ENCODE results near the gene OVOL3.
A peak's percentile ranks its signal among the peaks of the same experiment; 100 is the strongest.
"Not testable (repeated sequence)": the region's sequence is repeated elsewhere in the genome, so short reads cannot be mapped to it uniquely, and the experiment has no call there.

OVOL3 gene

GRCh38 chr19:36134867-36135266 is 23.9 kb downstream of the OVOL3 start:
- DNase-seq (ENCODE audit: low read depth): not testable (repeated sequence)

GRCh38 chr19:36136964-36137686 is 26.2 kb downstream of the OVOL3 start:
- no peak for DNase-seq (ENCODE audit: low read depth)

- DNase-seq (ENCODE audit: low read depth): no peak
Observed at GRCh38 chr19:36139120-36139472, 28.2 kb downstream of the OVOL3 start.

- DNase-seq (ENCODE audit: low read depth): peak; percentile 87
Observed at GRCh38 chr19:36139473-36140303, 28.7 kb downstream of the OVOL3 start, which contains the start of gene CAPNS1. CAPNS1 (plus strand) TSS chr19:36140066; CDS start chr19:36141012, 946 bp downstream.

GRCh38 chr19:36140304-36141038 is 29.5 kb downstream of the OVOL3 start:
- DNase-seq (ENCODE audit: low read depth): peak; percentile 8

- peak; percentile 83 for DNase-seq (ENCODE audit: low read depth)
Observed at GRCh38 chr19:36141039-36141927, 30.3 kb downstream of the OVOL3 start.

GRCh38 chr19:36142046-36142445 is 31.1 kb downstream of the OVOL3 start:
- DNase-seq (ENCODE audit: low read depth): no peak

- DNase-seq (ENCODE audit: low read depth): no peak
Observed at GRCh38 chr19:36142496-36142895, 31.6 kb downstream of the OVOL3 start.

- DNase-seq (ENCODE audit: low read depth): no peak
Observed at GRCh38 chr19:36144624-36145023, 33.7 kb downstream of the OVOL3 start.

- no peak for DNase-seq (ENCODE audit: low read depth)
Observed at GRCh38 chr19:36149673-36150406, 38.9 kb downstream of the OVOL3 start.

GRCh38 chr19:36150586-36150985 is 39.6 kb downstream of the OVOL3 start:
- no peak for DNase-seq (ENCODE audit: low read depth)

- DNase-seq (ENCODE audit: low read depth): no peak
Observed at GRCh38 chr19:36151144-36152018, 40.4 kb downstream of the OVOL3 start.

- DNase-seq (ENCODE audit: low read depth): no peak
Observed at GRCh38 chr19:36152019-36152351, 41.0 kb downstream of the OVOL3 start.

- DNase-seq (ENCODE audit: low read depth): no peak
Observed at GRCh38 chr19:36152352-36153091, 41.6 kb downstream of the OVOL3 start, which contains the start of gene COX7A1. COX7A1 (minus strand) TSS chr19:36152447; CDS start chr19:36152407, 40 bp downstream.

- DNase-seq (ENCODE audit: low read depth): no peak
Observed at GRCh38 chr19:36153126-36153525, 42.2 kb downstream of the OVOL3 start.

- DNase-seq (ENCODE audit: low read depth): no peak
Observed at GRCh38 chr19:36160821-36161596, 50.1 kb downstream of the OVOL3 start.

All from activated gamma-delta T cell treated with anti-CD3 and anti-CD28 coated beads, Interleukin-2, amount 50 U/mL, for 16 hours (primary cell).